Skeletal muscle cell (primary cell): ENCODE results near the gene TMOD1.
"Not testable (repeated sequence)": the region's sequence is repeated elsewhere in the genome, so short reads cannot be mapped to it uniquely, and the experiment has no call there.

Source experiments
- DNase-seq: peaks from one replicate; pipeline ENCODE4 v3.0.0-alpha.2; 2010; ENCODE audit warnings: low read depth
- H3K4me3 ChIP-seq: 2 replicates; pipeline ENCODE4 v1.5.1; 2011; ENCODE audit warnings: low read depth, mild to moderate bottlenecking, control low read depth, low read length, moderate library complexity

Gene TMOD1

DNA sequence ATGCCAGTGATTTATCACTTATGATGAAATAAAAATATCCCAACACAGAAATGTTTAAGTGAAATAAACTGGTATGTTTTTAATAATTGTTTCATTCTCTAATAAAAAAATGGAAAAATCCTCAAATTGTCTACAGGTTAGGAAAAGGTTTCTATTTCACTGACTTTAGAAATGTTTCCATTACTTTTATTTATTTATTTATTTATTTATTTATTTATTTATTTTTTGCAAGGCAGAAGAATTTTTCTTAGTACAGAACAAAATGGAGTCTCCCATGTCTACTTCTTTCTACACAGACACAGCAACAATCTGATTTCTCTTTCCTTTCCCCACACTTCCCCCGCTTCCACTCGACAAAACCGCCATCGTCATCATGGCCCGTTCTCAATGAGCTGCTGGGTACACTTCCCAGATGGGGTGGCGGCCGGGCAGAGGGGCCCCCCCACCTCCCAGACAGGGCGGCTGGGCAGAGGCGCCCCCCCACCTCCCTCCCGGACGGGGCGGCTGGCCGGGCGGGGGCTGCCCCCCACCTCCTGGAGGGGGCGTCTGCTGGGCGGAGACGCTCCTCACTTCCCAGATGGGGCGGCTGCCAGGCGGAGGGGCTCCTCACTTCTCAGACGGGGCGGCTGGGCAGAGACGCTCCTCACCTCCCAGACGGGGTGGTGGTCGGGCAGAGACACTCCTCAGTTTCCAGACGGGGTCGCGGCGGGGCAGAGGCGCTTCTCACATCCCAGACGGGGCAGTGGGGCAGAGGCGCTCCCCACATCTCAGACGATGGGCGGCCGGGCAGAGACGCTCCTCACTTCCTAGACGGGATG, 3.7 kb upstream of the TMOD1 start:
- not testable (repeated sequence) for DNase-seq, H3K4me3 ChIP-seq

DNA sequence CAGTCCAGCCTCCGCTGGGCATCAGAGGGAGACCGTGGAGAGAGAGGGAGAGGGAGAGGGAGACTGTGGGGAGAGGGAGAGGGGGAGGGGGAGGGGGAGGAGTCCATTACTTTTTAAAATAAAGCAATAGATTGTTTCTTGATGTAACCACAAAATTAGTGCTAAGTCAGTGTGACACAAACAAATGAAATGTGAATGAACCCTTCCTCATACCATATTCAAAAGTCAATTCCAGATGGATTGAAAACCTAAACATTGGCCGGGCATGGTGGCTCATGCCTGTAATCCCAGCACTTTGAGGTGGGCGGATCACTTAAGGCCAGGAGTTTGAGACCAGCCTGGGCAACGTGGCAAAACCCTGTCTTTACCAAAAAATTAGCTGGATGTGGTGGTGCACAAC, 2.6 kb upstream of the TMOD1 start:
- not testable (repeated sequence) for H3K4me3 ChIP-seq, DNase-seq

DNA sequence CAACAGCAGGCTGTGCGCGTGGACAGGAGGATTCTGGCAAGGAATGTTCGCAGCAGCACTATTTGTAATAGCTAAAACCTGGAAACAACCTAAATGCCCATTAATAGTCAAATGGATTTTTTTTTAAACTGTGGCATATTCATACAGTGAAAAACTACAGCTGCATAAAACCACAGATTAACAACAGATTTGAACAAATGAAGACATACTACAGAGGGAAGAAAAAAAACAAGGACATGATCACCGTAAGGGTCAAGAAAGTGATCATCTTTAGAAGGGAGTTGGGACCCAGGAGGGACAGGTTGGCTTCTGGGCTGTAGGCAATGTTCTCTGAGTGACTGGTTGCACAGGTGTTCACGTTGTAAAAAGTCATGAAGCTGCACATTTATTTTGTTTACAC, 1.2 kb upstream of the TMOD1 start:
- H3K4me3 ChIP-seq = no peak overlapping the region
- DNase-seq = no peak

DNA sequence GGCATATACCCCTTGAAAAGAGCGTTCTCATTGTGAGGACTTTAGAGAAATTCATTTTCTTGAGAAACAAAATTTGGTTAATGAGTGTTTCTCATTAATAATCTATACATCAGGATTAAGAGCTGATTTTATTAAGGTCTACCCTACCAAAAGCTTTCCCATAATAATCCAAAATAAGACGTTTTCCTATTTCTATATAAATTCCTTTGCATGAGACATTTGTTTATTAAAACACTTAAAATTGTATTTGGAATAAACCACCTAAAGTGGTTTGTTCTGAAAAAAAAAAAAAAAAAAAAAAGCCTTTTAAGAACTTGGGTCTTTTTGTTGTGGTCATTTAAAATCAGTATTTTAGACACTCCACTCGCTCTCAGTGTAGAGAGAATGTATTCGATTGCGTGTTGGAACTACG, 695 bp upstream of the TMOD1 start:
- no peak for DNase-seq
- H3K4me3 ChIP-seq = no peak overlapping the region

DNA sequence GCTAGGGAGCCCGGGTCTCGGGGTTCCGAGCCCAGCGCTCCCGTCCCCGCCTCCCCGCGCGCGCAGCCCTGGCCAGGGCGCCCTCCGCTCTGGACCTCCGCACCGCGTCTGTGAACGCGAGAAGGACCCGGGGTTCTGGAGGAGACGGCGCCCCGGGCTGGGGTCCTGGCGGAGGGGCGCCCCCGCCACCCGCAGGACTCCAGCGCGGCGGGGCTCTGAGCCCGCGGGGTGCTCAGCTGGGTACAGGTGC, 431 bp downstream of the TMOD1 start:
- DNase-seq = no peak
- H3K4me3 ChIP-seq = peak overlapping the region; percentile 41

DNA sequence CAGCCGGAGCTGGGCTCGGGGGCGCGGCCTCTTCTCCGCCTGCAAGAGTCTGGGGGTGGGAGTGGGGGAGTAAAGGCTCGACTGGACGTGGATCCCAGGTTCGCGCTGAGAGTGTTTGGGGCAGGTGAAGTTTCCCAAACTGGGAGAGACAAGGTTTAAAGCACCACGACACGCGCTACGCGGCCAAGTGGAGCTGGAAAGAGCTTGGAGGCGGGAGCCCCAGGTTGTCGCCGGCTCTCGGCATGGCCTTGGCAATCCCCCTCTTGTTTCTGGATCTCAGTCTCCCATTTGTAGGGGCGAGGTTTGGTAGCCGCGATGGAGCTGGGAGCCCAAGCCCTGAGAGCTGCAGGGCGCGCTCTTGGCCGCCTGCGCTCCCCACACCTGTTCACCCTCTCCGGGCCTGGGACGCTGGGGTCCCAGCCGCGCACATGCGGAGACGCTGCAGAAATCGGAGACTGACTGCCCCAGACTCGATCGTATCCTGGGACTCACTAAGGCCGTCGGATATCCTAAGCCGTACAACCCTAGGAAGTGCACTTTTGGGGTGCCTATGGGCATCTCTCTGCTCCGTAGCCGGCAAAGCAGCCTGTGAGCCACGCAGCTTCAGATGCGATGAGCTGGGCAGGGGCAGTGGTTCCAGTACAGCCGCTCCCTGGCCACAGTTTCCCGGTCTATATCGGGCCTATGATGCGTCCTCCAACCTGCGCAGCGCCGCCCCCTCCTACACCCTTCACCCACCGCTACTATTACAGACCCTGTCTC, 937 bp downstream of the TMOD1 start:
- DNase-seq = no peak
- H3K4me3 ChIP-seq = peak overlapping the region; percentile 41

DNA sequence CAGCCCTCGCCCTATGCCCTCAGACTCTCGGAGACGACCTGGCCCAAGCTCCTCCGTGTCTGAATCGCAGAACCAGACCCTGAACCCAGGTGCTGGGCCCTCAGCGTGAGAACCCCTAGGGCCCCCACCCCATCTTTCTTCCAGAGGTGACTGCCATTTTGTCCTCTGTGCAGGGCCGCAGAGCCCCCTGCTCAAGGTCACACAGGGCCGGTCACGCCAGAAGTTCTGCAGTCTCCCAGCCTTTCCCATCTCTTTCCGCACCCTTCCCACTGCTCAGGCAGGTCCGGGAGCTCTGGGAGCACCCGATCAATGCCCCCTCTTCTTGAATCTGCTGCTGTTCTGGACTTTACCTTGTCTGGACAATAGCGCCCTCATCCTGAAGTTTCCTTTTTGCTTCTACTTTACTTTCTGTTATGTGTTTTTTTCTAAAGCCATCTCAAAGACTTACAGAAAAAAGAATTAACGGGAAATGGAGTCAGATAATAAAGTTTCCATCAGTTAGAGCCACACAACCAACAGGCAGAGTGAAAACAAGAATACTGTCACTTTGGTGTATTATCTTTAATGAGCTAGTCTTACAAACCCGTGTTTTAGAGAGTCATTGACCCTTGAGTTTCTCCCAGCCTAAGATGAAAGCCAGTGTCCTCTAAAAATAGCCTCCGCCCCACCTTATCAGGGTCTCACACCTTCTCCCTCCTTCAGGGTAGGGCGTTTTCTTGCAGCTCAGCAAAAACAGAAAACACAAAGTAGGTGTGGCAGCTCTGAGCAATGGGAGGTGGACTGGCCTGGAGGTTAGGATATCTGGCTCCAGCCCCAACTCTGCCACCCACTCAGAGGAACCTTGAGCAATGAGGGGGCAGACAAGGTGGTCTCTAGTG, 1.8 kb downstream of the TMOD1 start:
- H3K4me3 ChIP-seq = no peak overlapping the region
- no peak for DNase-seq

DNA sequence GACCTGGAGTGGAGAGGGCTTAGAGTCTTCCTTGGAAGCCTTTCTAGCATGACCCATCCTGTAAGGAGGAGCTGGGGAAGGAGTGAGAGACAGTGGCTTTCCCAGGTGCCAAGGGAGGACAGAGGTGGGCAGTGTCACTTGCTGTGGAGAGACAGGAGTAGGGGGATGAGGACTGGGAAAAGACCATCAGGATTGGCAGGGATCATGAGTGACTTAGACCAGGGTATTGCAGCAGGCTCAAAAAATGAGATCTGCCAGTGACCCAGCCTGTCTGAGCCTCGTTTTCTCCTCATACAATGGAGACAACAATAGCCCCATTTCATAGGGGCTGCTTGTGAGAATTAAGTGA, 2.4 kb downstream of the TMOD1 start:
- no peak for DNase-seq

DNA sequence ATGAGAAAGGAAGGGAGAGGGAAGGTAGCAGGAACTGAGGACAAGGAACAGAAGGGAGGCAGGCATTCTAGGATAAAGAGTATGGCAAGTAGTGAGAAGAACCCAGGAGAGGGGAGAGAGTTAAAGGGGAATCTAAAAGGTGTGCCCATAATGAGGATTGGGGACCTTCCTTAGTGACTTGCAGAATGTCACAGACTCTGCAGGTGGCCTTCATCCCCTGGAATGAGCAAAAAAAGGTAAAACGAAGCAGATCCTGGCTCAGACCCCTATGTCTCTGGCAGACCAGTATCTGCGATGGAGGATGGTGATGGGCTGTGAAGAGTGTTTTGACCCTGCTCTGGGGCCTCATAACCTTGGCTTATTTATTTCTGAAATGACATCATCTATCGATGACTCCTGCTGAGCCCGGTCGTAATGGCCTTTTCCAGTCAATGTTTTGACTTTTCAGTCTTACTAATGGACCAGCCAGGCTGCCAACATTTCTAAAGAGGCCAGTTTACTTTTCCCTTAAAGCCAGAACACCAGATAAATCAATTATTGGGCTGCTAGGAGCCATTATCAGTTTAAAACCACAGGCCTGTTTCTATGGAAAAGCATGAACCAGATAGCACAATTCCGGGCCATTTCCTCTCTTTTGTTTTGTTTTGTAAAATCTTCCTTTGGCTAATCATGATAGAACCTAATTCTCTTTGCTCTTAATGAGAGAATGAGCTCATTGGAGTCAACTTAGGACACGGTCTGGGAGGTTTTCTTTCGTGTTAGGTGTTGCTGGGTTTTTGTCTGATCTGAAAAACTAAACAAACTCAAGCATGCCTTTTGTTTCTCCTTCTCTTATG, 3.1 kb downstream of the TMOD1 start:
- no peak for DNase-seq
- no peak overlapping the region for H3K4me3 ChIP-seq

More for the DNA sequence above, 2.4 kb downstream of the TMOD1 start:
- no peak overlapping the region for H3K4me3 ChIP-seq

DNA sequence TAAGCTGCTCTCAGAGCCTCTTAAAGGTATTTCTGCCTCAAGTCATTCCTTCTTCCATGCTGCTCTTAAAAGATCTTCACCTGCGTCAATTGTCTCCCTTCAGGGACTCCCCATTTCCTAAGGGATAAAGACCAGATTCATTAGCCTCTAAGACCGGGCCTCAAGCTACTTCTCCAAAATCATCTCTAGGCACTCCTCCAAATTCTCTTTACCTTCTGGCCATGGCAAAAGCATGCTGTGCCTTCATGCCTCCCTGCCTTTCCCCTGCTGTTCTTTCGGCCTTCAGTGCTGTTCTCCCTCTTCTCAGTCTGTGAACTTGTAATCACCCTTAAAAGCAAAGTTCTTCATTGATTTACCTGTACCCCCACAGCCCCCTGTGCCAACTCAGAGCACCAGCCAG, 4.4 kb downstream of the TMOD1 start:
- no peak for DNase-seq
- no peak overlapping the region for H3K4me3 ChIP-seq

DNA sequence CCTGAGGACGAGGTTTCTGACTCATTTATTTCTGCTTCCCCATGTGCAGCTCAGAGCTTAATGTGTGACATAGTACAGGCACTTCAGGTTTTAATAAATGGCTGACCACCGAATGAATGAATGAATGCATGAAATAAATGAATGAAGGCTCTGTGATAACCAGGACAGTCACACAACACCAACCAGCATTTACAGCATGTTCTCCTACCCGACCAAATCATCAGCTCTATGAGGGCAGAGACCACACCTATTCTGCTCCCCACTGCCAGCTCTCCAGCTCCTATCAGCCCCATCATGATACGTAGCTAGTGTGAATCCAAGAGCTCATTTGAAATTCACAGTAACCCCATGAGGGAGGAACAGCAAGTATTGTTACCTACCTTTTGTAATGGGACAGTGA, 4.8 kb downstream of the TMOD1 start:
- H3K4me3 ChIP-seq = no peak overlapping the region
- no peak for DNase-seq

DNA sequence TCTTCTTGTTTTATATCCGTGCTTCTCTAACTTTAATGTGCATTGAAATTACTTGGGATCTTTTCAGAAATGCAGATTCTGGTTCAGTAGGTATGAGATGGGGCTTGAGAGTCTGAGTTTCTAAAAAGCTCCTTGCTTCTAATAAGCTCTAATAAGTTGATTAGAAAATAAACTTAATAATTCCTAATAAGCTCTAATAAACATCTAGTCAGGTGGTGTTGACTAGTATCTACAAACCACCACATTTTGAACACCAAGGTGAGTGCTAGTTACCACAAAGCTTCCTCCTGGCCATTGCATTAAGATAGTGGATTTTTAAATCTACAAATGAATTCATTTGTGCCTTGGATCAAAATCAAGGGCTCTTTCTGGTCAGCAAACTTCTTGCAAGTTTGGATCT, 5.3 kb downstream of the TMOD1 start:
- no peak overlapping the region for H3K4me3 ChIP-seq
- no peak for DNase-seq

DNA sequence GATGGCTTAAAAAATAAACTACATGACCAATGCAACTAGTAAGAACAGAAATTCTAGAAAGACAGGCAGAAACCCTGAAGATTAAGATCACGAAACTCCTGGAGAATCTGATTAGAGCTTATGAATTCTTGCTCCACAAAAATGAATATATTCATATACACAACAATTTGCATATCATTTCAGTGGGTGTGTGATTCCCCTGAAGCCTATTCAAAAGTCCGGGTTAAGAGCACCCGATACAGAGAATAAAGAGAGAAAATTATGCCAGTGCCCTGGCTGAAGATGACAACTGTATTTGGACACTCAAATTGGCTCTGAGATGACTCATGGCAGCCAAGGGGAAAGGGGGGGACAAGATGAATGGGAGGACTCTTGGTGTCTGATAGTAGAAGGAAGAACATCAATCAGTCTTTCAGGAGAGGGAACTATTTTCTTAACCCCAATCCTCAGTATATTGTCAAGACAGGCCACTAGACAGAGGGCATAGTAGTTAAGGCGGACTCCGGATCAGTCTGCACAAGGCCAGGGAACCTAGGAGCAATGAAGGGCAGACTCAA, 6.0 kb downstream of the TMOD1 start:
- no peak for DNase-seq

DNA sequence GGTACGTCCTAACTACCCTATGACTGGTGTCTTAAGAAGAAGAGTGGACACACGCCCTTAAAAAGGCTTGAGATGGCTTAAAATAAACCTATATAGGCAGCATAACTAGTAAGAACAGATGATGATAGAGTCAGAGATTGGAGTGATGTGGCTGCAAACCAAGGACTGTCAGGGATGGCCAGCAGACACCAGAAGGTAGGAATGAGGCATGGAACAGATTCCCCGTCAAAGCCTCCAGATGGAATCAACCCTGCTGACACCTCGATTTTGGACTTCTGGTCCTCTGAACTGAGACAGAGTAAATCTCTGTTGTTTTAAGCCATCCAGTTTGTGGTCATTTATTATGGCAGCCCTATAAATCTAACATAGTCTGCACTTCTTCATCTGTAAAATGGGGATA, 7.4 kb downstream of the TMOD1 start:
- H3K4me3 ChIP-seq = no peak overlapping the region
- no peak for DNase-seq

More for the DNA sequence above, 6.0 kb downstream of the TMOD1 start:
- H3K4me3 ChIP-seq = no peak overlapping the region

DNA sequence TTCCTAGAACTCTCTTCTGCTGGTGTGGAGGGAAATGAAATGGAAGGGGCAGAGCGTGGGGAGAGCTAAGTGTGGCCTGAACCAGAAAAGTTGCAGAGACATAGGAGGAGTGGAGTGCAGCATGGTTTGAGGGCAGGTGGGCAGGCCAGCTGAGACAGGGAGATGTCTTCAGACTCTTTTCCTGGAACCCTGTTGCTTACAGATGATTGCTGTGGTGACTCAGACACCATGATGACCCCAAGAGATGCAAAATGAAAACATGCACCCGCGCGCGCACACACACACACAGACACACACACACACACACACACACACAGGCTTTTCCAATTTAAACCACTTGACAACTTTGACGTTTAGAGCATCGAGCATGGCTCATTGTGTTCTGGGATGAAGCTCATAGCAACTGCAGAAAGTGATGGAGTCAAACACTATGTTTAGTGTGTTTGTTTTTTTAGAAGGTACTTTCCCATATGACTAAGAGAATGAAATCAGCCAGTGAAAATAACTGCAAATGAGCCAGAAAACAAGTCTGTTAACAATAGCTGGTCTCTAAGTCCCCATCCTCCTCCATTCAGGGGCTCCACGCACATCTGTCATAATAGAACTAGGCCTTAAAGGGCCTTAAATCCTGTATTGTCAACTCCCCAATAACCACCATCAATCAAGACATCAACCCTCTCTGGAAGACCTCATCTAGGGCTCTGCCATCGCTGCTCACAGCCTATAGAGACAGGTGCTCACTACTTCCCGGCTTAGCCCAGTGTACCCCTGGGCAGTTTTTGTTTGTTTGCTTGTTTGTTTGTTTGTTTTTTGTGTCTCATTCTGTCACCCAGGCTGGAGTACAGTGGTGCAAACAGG, 9.6 kb downstream of the TMOD1 start:
- H3K4me3 ChIP-seq = no peak overlapping the region
- DNase-seq = no peak

DNA sequence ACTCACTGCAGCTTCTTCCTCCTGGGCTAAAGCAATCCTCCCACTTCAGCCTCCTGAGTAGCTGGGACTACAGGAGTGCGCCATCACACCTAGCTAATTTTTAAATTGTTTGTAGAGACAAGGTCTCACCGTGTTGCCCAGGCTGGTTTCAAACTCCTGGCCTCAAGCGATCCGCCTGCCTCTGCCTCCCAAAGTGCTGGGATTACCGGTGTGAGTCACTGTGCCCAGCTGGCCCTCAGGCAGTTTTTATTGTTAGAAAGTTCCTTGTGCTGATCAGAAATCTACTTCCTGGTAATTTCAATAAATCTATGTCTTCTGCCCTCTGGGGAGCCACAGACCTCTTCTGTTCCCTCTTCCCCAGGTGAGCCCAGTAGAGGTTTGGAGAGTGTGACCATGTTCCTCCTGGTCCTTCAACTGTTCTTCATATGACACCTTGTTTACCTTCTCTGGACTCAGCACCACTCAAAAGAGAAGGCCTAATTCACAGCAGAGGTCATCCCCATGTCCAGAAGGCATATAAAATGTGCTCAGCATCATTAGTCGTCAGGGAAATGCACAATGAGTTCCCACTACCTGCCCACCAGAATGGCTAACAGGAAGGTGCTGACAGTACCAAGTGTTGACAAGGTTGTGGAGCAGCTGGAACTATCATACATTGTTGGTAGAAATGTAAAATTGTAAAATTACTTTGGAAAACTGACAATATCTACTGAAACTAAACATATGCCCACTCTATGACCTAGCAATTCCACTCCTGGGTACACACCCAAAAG, 10.4 kb downstream of the TMOD1 start:
- DNase-seq = no peak
- no peak overlapping the region for H3K4me3 ChIP-seq

DNA sequence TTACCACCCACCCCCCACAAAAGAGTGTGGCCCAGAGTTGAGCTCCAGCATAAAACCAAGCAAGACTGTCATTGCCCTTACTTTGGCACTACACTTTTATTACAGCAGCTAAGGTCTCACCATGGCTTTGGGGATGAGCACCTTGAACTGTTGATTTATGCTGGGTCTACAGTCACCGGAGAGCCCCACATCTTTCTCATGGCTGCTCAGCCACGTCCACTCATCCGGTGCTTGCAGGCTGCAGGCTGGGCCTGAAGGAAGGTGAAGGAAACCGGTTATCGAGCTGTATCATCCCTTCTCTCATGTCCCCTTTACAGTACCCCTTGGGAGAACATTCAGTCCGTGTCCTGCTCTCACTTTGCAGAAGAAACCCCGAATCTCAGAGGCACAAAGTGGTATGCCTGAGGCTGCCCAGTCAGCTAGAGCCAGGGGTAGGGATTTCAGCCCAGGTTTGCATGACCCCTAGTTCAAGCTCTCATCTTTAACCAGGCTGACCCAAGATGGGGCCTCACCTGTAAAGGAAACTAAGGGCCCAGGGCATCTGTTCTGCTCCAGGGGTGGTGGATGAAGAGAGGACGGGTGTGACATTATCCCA, 11.6 kb downstream of the TMOD1 start:
- H3K4me3 ChIP-seq = no peak overlapping the region
- no peak for DNase-seq
